Common myeloid progenitor, CD34-positive (primary cell): ENCODE measurements around the gene CCL16.
A peak's percentile ranks its signal among the peaks of the same experiment; 100 is the strongest.

ENCODE experiments used
- CTCF ChIA-PET: fragments of 350-600 bp; sonication (Branson Sonifier 250); formaldehyde crosslinking; loops from one replicate; lab custom pipeline; 2021; ENCODE audit warnings: antibody characterized with exemption; lab: Charles Lee
- POLR2A ChIA-PET: fragments of 350-600 bp; sonication (Branson Sonifier 250); formaldehyde crosslinking; loops from one replicate; lab custom pipeline; 2021; ENCODE audit warnings: antibody characterized with exemption; lab: Charles Lee
- DNase-seq, 3 donors: peaks; one replicate each; pipeline versions ENCODE4 v3.0.0 to v3.0.0-alpha.2; 2013
- H3K27ac ChIP-seq, 2 experiments: 1 replicate in 1 of 2; 2 replicates in 1 of 2; pipeline ENCODE4 v1.7.0; 2013; ENCODE audit warnings: inconsistent platforms in 2 of 2, low read length in 2 of 2, mild to moderate bottlenecking in 2 of 2, low read depth in 1 of 2, moderate library complexity in 1 of 2; ENCODE audit not compliant: severe bottlenecking in 2 of 2, insufficient read depth in 1 of 2, poor library complexity in 1 of 2
- H3K27me3 ChIP-seq, 5 experiments: replicated peaks in 2 of 5; 1 replicate in 3 of 5; 2 replicates in 2 of 5; pipeline versions ENCODE4 v1.6.1 to v1.7.0; 2013; ENCODE audit warnings: low read length in 4 of 5, mild to moderate bottlenecking in 2 of 5, moderate library complexity in 2 of 5, inconsistent platforms in 1 of 5; ENCODE audit not compliant: insufficient read depth in 5 of 5, control insufficient read depth in 4 of 5
- H3K36me3 ChIP-seq, 4 experiments: 1 replicate in 2 of 4; 2 replicates in 2 of 4; pipeline versions ENCODE4 v1.6.1 to v1.7.0; 2013; ENCODE audit warnings: low read length in 3 of 4, control low read depth in 1 of 4, mild to moderate bottlenecking in 1 of 4; ENCODE audit not compliant: control insufficient read depth in 4 of 4, insufficient read depth in 4 of 4
- H3K4me1 ChIP-seq, 4 experiments: 1 replicate in 3 of 4; 2 replicates in 1 of 4; pipeline versions ENCODE4 v1.6.1 to v1.7.1; 2013; ENCODE audit warnings: low read length in 3 of 4, mild to moderate bottlenecking in 3 of 4, control low read depth in 1 of 4, inconsistent platforms in 1 of 4, moderate library complexity in 1 of 4; ENCODE audit not compliant: control insufficient read depth in 4 of 4, insufficient read depth in 4 of 4; ENCODE audit errors: control extremely low read depth in 1 of 4
- H3K4me3 ChIP-seq, 7 experiments: 1 replicate in 4 of 7; 2 replicates in 3 of 7; pipeline versions ENCODE4 v1.5.1 to v1.7.0; 2013; ENCODE audit warnings: mild to moderate bottlenecking in 7 of 7, low read length in 6 of 7, moderate library complexity in 6 of 7, inconsistent platforms in 2 of 7, low read depth in 2 of 7, control low read depth in 1 of 7; ENCODE audit not compliant: insufficient read depth in 4 of 7, control insufficient read depth in 1 of 7; ENCODE audit errors: extremely low read depth in 1 of 7
- H3K9me3 ChIP-seq, 5 experiments: 1 replicate in 4 of 5; 2 replicates in 1 of 5; pipeline versions ENCODE4 v1.6.1 to v1.7.1; 2013; ENCODE audit warnings: low read length in 4 of 5, mild to moderate bottlenecking in 2 of 5, inconsistent platforms in 1 of 5, low read depth in 1 of 5, moderate library complexity in 1 of 5; ENCODE audit not compliant: control insufficient read depth in 4 of 5, insufficient read depth in 2 of 5; ENCODE audit errors: control extremely low read depth in 1 of 5
- WGBS: methylation state at CpG from one replicate; pipeline ENCODE4 v1.1.5; 2013; ENCODE audit not compliant: insufficient coverage; 5-methylcytosine and 5-hydroxymethylcytosine counted together

The CCL16 gene

DNA sequence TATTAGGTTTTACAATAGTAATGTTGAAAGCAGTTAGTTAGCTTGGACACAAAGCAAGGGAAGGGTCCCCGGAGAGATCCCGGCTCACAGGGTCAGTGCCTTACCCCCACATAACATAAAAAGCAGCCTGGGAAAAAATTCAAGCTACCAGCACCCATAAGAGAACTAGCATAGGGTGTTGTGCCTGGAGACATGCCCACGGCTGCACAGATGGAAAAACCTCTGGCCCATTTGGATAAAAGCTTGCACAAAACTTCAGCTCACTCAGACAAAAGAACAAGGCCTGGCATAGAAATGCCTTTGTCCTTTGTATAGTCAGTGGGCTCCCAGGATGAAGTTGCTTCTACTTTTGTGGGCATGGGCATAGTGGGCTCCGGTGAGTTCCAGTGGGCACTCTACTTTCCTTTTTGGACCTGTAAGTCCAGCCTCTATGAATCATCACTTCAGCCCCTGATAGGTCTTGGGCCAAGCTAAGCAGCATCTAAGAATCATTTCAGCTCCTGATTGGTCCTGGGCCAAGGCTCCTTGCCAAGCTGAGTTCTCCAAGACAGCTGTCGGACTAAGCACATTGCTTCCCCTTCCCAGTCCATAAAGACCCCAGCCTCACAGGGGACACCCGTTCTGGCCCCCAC lies 49.4 kb downstream of the CCL16 start:
- Histone ChIP-seq H3K27me3 (no peaks in the 10 kb centered on the region), H3K4me1 (peaks cover 0 to 13% (median 12%) of the 10 kb centered on the region in 4 experiments), H3K4me3 (no peak overlapping the region), H3K27ac (no peak overlapping the region), H3K36me3 (no peaks in the 10 kb centered on the region), H3K9me3 (no peaks in the 10 kb centered on the region)
- 95% methylated on average over 4 of the region's 6 CpGs for WGBS
- CTCF ChIA-PET, result interaction anchor here (0.7 to 1.5 kb wide), 3 partner anchors 13 to 201 kb away, joined by 3 to 7 read pairs (median 4); no protein-coding TSS in a partner anchor
- POLR2A ChIA-PET, result no interaction called here
- DNase-seq, result no peak

DNA sequence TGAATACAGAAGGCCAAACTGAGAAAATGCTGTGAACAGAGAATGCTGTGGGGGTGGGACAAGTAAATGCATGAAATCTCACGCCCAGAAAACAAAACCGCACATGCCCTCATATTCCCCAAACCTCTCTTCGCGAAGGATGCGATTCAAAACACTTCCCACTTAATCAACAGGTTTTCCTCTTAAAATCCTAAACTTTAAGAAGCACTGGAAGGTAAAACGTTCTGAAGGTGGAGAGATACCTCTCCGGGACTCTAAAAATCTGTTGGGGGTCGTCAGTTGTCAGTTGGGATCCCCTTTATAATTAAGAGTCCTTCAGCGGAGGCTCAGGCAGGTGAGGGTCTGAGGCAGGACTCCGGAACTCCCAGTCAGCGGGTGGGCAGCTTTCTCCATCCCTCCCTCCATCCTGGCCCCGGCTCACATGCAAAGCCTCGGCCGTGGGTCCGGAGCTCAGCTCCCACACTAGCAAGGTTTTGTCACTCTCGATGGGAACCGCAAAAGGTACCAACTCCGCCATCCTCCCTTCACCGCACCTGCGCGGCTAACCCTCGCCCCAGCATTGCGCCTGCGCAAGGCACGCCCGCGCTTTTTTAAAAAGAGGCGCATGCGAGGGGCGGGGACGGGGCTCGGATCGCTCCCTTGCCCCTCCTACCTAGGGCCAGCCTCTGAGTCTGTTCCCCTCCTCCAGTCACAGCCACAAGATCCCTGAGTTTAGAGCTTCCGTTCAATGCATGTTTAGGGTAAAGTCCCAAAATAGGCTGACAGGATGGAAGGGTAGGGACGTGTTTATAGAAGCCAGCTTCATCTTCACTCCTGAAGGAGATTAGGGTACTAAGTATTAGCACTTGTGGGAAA lies 50.9 kb downstream of the CCL16 start, which contains the start of gene RDM1:
Gene RDM1, minus strand, starts transcription at position 563 of the 855 bp plus-strand sequence. Its CDS starts 46 bp downstream, at position 517.
- POLR2A ChIA-PET, result no interaction called here
- CTCF ChIA-PET, result interaction anchor here (0.9 to 1.5 kb wide), 4 partner anchors 15 to 220 kb away, joined by 3 to 7 read pairs (median 4); no protein-coding TSS in a partner anchor
- H3K4me3 ChIP-seq, result peak within 1 kb of the TSS; percentile 7 to 89 (median 70)
- H3K36me3 ChIP-seq, result no peaks in the 10 kb centered on the region
- H3K27me3 ChIP-seq, result no peaks in the 10 kb centered on the region
- no peaks in the 10 kb centered on the region for H3K9me3 ChIP-seq
- peak; percentile 51 to 73 (median 69) for DNase-seq
- H3K4me1 ChIP-seq, result peaks cover 0 to 13% (median 12%) of the 10 kb centered on the region in 4 experiments
- 0% methylated on average over 22 of the region's 35 CpGs for WGBS
- no peak within 1 kb of the TSS for H3K27ac ChIP-seq

DNA sequence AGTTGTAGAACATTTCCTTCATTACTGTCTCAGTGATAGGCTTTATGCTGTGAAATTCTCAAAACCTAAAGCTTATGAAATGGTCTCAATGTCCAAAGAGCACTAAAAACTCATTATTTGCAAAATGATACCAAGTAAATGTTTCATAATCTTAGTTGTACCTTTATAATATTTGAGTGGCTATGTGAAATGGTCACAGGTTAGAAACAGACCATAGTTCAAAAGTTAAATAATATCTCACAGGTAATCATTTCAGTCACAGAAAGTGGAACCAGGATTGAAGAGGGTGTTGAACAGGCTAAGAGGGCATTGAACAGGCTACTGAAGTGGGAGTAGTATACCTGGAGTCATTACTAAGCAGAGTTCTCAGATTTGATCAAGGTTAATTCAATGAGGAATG lies 53.6 kb downstream of the CCL16 start:
- Histone ChIP-seq H3K36me3 (peaks cover 0 to 1% (median 0%) of the 10 kb centered on the region in 4 experiments), H3K4me1 (peaks cover 0 to 13% (median 12%) of the 10 kb centered on the region in 4 experiments), H3K9me3 (no peaks in the 10 kb centered on the region), H3K27ac (no peak overlapping the region), H3K4me3 (no peak overlapping the region), H3K27me3 (no peaks in the 10 kb centered on the region)
- ChIA-PET CTCF (no interaction called here), POLR2A (interaction anchor here (0.6 kb wide), 1 partner anchor 61 kb away, joined by 3 read pairs; no protein-coding TSS in a partner anchor)
- DNase-seq, result no peak
